Liver (tissue), 9 donors: ENCODE data around the gene ENTPD8. TPM values are rescaled to one million over a fixed set of nuclear protein-coding genes. Genes with fewer than 3 reads are reported as not detected.

ENCODE experiments used
- DNase-seq: peaks from one replicate; pipeline ENCODE4 v3.0.0-alpha.2; 2017; ENCODE audit warnings: low spot score
- H3K27ac ChIP-seq, 2 donors: one replicate each; pipeline ENCODE4 v1.7.0; 2013; ENCODE audit warnings: inconsistent platforms in 2 of 2, low read length in 2 of 2, control low read depth in 1 of 2, low read depth in 1 of 2, mild to moderate bottlenecking in 1 of 2
- H3K27me3 ChIP-seq, 4 donors: one replicate each; pipeline versions ENCODE4 v1.6.1 to v1.7.0; 2013; ENCODE audit warnings: low read length in 3 of 4, inconsistent platforms in 1 of 4, mild to moderate bottlenecking in 1 of 4, moderate library complexity in 1 of 4; ENCODE audit not compliant: control insufficient read depth in 4 of 4, insufficient read depth in 4 of 4
- H3K36me3 ChIP-seq, 4 donors: one replicate each; pipeline versions ENCODE4 v1.6.1 to v1.7.0; 2013; ENCODE audit warnings: low read length in 3 of 4, mild to moderate bottlenecking in 3 of 4, low read depth in 1 of 4, moderate library complexity in 1 of 4; ENCODE audit not compliant: control insufficient read depth in 4 of 4, insufficient read depth in 3 of 4
- H3K4me1 ChIP-seq, 4 donors: one replicate each; pipeline versions ENCODE4 v1.6.1 to v1.7.0; 2013; ENCODE audit warnings: low read length in 3 of 4, mild to moderate bottlenecking in 3 of 4, moderate library complexity in 1 of 4; ENCODE audit not compliant: control insufficient read depth in 4 of 4, insufficient read depth in 4 of 4
- H3K4me3 ChIP-seq, 3 donors: one replicate each; pipeline versions ENCODE4 v1.6.1 to v1.7.0; 2013; ENCODE audit warnings: low read length in 3 of 3, control low read depth in 1 of 3, low read depth in 1 of 3, mild to moderate bottlenecking in 1 of 3
- H3K9ac ChIP-seq, 2 donors: one replicate each; pipeline ENCODE4 v1.7.0; 2013; ENCODE audit warnings: low read length in 2 of 2, mild to moderate bottlenecking in 2 of 2, moderate library complexity in 2 of 2, control low read depth in 1 of 2, low read depth in 1 of 2
- H3K9me3 ChIP-seq, 4 donors: one replicate each; pipeline versions ENCODE4 v1.6.1 to v1.7.0; 2013; ENCODE audit warnings: low read length in 3 of 4; ENCODE audit not compliant: control insufficient read depth in 4 of 4
- FOXA1 ChIP-seq: IDR thresholded peaks from 2 replicates; pipeline ENCODE4 v1.6.1; 2016; ENCODE audit warnings: antibody characterized with exemption
- FOXA2 ChIP-seq: IDR thresholded peaks from 2 replicates; pipeline ENCODE4 v1.6.1; 2016; ENCODE audit warnings: antibody characterized with exemption
- GABPA ChIP-seq, 2 donors: IDR thresholded peaks in 1 of 2; conservative IDR thresholded peaks in 1 of 2; 2 replicates each; pipeline ENCODE4 v1.6.1; 2016; ENCODE audit warnings: antibody characterized with exemption in 2 of 2, mild to moderate bottlenecking in 1 of 2, moderate library complexity in 1 of 2
- HNF4A ChIP-seq, 2 donors: conservative IDR thresholded peaks; 2 replicates each; pipeline ENCODE4 v1.6.1; 2016; ENCODE audit warnings: antibody characterized with exemption in 2 of 2, mild to moderate bottlenecking in 2 of 2
- HNF4G ChIP-seq: IDR thresholded peaks from 2 replicates; pipeline ENCODE4 v1.6.1; 2016; ENCODE audit warnings: antibody characterized with exemption
- JUND ChIP-seq, 2 donors: IDR thresholded peaks; 2 replicates each; pipeline ENCODE4 v1.6.1; 2016; ENCODE audit warnings: antibody characterized with exemption in 2 of 2
- NR2F2 ChIP-seq: IDR thresholded peaks from 2 replicates; pipeline ENCODE4 v1.6.1; 2016; ENCODE audit warnings: antibody characterized with exemption
- RAD21 ChIP-seq, 2 donors: IDR thresholded peaks; 2 replicates each; pipeline ENCODE4 v1.6.1; 2016; ENCODE audit warnings: antibody characterized with exemption in 2 of 2, mild to moderate bottlenecking in 2 of 2
- RXRA ChIP-seq, 2 donors: IDR thresholded peaks; 2 replicates each; pipeline ENCODE4 v1.6.1; 2017 to 2018; ENCODE audit warnings: antibody characterized with exemption in 2 of 2, mild to moderate bottlenecking in 1 of 2
- SP1 ChIP-seq: IDR thresholded peaks from 2 replicates; pipeline ENCODE4 v1.6.1; 2018; ENCODE audit warnings: antibody characterized with exemption, mild to moderate bottlenecking
- TAF1 ChIP-seq: conservative IDR thresholded peaks from 2 replicates; pipeline ENCODE4 v1.6.1; 2016; ENCODE audit warnings: antibody characterized with exemption, mild to moderate bottlenecking
- YY1 ChIP-seq: IDR thresholded peaks from 2 replicates; pipeline ENCODE4 v1.6.1; 2016; ENCODE audit warnings: antibody characterized with exemption, mild to moderate bottlenecking
- WGBS: extraction: QIAGEN DNeasy Blood & Tissue Kit; methylation state at CpG from one replicate; pipeline ENCODE4 v1.1.7; 2013; 5-methylcytosine and 5-hydroxymethylcytosine counted together
- polyA plus RNA-seq, 2 donors: library from polyadenylated mRNA; stranded (reverse) in 1 of 2; unstranded in 1 of 2; fragments of 200-250 nt in 1 of 2; fragments of >200 nt in 1 of 2; fragmentation: Nextera tagmentation in 1 of 2; extraction: Ambion mirVana in 1 of 2; gene quantifications; one replicate each; pipeline versions ENCODE4 v1.2.1 to v1.2.3, GENCODE V29; 2013 to 2015
- total RNA-seq, 2 donors: library from RNA; depleted of rRNA; stranded (reverse); fragments of >200 nt; gene quantifications; one replicate each; pipeline ENCODE4 v1.2.3, GENCODE V29; 2014
- TF ChIP-seq, protein P1 (sequence below): fragments of 150-350 bp; IDR thresholded peaks from 2 replicates; pipeline ENCODE4 v1.5.1; 2017; ENCODE audit warnings: improper control_type of control experiment, low read depth, low read length; ENCODE audit not compliant: missing input control
- TF ChIP-seq, protein P2 (sequence below): IDR thresholded peaks from 2 replicates; pipeline ENCODE4 v1.6.1; 2016; ENCODE audit warnings: antibody characterized with exemption
- TF ChIP-seq, protein P3 (sequence below): IDR thresholded peaks from 2 replicates; pipeline ENCODE4 v1.6.1; 2016; ENCODE audit warnings: antibody characterized with exemption, mild to moderate bottlenecking
- TF ChIP-seq, protein P4 (sequence below): IDR thresholded peaks from 2 replicates; pipeline ENCODE4 v1.6.1; 2016; ENCODE audit warnings: antibody characterized with exemption
- TF ChIP-seq, protein P5 (sequence below): IDR thresholded peaks from 2 replicates; pipeline ENCODE4 v1.6.1; 2016; ENCODE audit warnings: antibody characterized with exemption
- donor health status: healthy.
- donor health status: healthy.
- donor health status: healthy.
- donor health status: healthy.
- donor health status: healthy.

ENTPD8 gene
- total and polyA plus RNA-seq, 4 donors, result 1.6 to 6.2 (median 4.9) TPM

DNA sequence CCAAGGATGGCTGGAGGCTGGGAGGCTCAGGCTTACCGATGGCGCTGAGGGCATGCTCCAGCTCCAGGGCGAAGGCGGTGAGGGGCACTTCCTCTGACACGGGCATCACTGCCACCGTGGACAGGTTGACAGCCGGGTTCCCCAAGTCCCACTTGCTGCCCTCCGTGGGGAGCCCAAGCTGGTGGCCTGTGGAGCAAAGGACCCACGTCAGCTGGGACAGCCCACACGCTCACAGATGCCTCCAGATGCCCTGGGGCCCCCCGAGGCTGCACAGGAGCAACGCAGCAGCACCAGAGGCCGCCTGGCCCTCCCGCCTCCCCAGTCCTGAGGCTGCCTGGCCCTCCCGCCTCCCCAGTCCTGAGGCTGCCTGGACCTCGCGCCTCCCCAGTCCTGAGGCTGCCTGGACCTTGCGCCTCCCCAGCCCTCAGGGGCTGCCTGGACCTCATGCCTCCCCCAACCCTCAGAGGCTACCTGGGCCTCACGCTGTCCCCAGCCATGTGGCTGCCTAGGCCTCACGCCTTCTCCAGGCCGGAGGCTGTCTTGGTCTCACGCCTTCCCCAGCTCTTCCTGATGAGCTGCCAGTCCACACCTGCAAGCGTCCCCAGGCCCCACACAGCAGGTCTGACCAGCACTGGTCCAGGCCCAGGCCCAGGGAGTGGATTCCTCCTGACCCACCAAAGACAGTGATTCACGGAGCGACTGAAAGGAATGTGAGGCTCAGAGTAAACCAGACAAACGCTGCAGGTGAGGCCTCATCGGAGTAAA lies 43.6 kb upstream of the ENTPD8 start:
- 95% methylated on average over 27 of the region's 27 CpGs for WGBS
- no peak for DNase-seq
- H3K36me3 ChIP-seq, result peaks cover 0 to 13% (median 2%) of the 10 kb centered on the region in 4 donors

DNA sequence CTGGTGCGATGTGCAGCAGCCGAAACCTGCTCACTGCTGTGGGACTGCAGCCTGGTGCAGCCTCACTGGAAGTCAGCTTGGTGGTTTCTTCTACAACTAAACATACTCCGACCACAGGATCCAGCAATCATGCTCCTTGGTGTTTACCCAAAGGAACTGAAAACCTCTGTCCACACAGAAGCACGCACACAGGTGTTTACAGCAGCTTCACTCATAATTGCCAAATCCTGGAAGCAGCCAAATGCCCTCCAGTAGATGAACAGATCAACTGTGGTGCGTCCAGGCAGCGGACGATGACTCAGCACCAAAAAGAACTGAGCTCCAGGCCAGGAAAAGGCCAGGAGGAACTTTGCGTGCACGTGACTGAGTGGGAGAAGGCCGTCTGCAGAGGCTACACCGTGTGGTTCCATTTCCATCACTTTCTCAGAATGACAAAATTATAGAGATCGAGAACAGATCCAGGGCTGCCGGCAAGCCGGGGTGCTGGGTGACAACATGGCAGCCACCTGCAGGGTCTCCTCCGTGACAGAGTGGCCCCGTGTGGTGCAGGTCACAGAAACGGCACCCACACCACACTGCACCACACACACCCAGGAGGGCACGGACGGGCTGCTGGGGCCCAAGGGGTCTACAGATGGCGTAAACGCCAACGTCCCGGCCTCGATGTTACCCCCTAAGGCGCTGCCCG lies 41.1 kb upstream of the ENTPD8 start:
- 68% methylated on average over 26 of the region's 26 CpGs for WGBS
- DNase-seq, result no peak
- Histone ChIP-seq H3K9me3 (no peaks in the 10 kb centered on the region), H3K27ac (peak overlapping the region; percentile 60 to 79), H3K36me3 (peaks cover 0 to 5% (median 0%) of the 10 kb centered on the region in 4 donors), H3K4me1 (peaks cover 0 to 8% (median 7%) of the 10 kb centered on the region in 4 donors), H3K4me3 (no peak overlapping the region), H3K9ac (no peak overlapping the region), H3K27me3 (no peaks in the 10 kb centered on the region)
- TF ChIP-seq JUND (IDR thresholded peaks at IDR 0.05), result peak in 1 of 2 donors; percentile 90
- peak in 1 of 2 donors; percentile 82 for TF ChIP-seq HNF4A (conservative IDR thresholded peaks at IDR 0.05)
- TF ChIP-seq SP1, result no peak
- TF ChIP-seq, protein P1, sequence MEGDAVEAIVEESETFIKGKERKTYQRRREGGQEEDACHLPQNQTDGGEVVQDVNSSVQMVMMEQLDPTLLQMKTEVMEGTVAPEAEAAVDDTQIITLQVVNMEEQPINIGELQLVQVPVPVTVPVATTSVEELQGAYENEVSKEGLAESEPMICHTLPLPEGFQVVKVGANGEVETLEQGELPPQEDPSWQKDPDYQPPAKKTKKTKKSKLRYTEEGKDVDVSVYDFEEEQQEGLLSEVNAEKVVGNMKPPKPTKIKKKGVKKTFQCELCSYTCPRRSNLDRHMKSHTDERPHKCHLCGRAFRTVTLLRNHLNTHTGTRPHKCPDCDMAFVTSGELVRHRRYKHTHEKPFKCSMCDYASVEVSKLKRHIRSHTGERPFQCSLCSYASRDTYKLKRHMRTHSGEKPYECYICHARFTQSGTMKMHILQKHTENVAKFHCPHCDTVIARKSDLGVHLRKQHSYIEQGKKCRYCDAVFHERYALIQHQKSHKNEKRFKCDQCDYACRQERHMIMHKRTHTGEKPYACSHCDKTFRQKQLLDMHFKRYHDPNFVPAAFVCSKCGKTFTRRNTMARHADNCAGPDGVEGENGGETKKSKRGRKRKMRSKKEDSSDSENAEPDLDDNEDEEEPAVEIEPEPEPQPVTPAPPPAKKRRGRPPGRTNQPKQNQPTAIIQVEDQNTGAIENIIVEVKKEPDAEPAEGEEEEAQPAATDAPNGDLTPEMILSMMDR, result no peak
- TF ChIP-seq TAF1, result no peak
- no peak for TF ChIP-seq NR2F2
- TF ChIP-seq, protein P2, sequence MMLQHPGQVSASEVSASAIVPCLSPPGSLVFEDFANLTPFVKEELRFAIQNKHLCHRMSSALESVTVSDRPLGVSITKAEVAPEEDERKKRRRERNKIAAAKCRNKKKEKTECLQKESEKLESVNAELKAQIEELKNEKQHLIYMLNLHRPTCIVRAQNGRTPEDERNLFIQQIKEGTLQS, result no peak
- TF ChIP-seq GABPA (IDR thresholded peaks at IDR 0.05 in 1 of 2, conservative IDR thresholded peaks at IDR 0.05 in 1 of 2), result peak in 1 of 2 donors; percentile 67
- no peak for TF ChIP-seq RAD21 (IDR thresholded peaks at IDR 0.05)
- TF ChIP-seq, protein P3, sequence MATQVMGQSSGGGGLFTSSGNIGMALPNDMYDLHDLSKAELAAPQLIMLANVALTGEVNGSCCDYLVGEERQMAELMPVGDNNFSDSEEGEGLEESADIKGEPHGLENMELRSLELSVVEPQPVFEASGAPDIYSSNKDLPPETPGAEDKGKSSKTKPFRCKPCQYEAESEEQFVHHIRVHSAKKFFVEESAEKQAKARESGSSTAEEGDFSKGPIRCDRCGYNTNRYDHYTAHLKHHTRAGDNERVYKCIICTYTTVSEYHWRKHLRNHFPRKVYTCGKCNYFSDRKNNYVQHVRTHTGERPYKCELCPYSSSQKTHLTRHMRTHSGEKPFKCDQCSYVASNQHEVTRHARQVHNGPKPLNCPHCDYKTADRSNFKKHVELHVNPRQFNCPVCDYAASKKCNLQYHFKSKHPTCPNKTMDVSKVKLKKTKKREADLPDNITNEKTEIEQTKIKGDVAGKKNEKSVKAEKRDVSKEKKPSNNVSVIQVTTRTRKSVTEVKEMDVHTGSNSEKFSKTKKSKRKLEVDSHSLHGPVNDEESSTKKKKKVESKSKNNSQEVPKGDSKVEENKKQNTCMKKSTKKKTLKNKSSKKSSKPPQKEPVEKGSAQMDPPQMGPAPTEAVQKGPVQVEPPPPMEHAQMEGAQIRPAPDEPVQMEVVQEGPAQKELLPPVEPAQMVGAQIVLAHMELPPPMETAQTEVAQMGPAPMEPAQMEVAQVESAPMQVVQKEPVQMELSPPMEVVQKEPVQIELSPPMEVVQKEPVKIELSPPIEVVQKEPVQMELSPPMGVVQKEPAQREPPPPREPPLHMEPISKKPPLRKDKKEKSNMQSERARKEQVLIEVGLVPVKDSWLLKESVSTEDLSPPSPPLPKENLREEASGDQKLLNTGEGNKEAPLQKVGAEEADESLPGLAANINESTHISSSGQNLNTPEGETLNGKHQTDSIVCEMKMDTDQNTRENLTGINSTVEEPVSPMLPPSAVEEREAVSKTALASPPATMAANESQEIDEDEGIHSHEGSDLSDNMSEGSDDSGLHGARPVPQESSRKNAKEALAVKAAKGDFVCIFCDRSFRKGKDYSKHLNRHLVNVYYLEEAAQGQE, result peak; percentile 60
- peak; percentile 25 to 87 for TF ChIP-seq RXRA (IDR thresholded peaks at IDR 0.05)
- TF ChIP-seq, protein P4, sequence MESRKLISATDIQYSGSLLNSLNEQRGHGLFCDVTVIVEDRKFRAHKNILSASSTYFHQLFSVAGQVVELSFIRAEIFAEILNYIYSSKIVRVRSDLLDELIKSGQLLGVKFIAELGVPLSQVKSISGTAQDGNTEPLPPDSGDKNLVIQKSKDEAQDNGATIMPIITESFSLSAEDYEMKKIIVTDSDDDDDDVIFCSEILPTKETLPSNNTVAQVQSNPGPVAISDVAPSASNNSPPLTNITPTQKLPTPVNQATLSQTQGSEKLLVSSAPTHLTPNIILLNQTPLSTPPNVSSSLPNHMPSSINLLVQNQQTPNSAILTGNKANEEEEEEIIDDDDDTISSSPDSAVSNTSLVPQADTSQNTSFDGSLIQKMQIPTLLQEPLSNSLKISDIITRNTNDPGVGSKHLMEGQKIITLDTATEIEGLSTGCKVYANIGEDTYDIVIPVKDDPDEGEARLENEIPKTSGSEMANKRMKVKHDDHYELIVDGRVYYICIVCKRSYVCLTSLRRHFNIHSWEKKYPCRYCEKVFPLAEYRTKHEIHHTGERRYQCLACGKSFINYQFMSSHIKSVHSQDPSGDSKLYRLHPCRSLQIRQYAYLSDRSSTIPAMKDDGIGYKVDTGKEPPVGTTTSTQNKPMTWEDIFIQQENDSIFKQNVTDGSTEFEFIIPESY, result no peak
- TF ChIP-seq FOXA1, result peak; percentile 98
- TF ChIP-seq FOXA2, result peak; percentile 92
- TF ChIP-seq, protein P5, sequence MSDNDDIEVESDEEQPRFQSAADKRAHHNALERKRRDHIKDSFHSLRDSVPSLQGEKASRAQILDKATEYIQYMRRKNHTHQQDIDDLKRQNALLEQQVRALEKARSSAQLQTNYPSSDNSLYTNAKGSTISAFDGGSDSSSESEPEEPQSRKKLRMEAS, result no peak
- TF ChIP-seq YY1, result peak; percentile 85
- TF ChIP-seq HNF4G, result no peak

More for the DNA sequence above, 43.6 kb upstream of the ENTPD8 start:
- Histone ChIP-seq H3K4me3 (no peak overlapping the region), H3K4me1 (peaks cover 0 to 8% (median 7%) of the 10 kb centered on the region in 4 donors), H3K9ac (no peak overlapping the region), H3K9me3 (no peaks in the 10 kb centered on the region), H3K27me3 (no peaks in the 10 kb centered on the region), H3K27ac (no peak overlapping the region)
- TF ChIP-seq SP1 (no peak), RXRA (IDR thresholded peaks at IDR 0.05) (no peak), HNF4A (conservative IDR thresholded peaks at IDR 0.05) (no peak), JUND (IDR thresholded peaks at IDR 0.05) (no peak)
- TF ChIP-seq, protein P2, result no peak
- TF ChIP-seq, protein P1, result no peak
